ES-I3 (cell line): ENCODE results near the gene FNDC1.

Experiments used
- H3K36me3 ChIP-seq: 2 replicates; pipeline ENCODE4 v1.6.1; 2013; ENCODE audit warnings: mild to moderate bottlenecking, low read length, control low read depth, moderate library complexity; ENCODE audit not compliant: insufficient read depth
- H3K4me1 ChIP-seq: 2 replicates; pipeline ENCODE4 v1.6.1; 2013; ENCODE audit warnings: mild to moderate bottlenecking, control low read depth, low read length; ENCODE audit not compliant: insufficient read depth
- H3K9ac ChIP-seq: 2 replicates; pipeline ENCODE4 v1.6.1; 2013; ENCODE audit warnings: low read depth, mild to moderate bottlenecking, low read length, moderate library complexity
- H3K9me3 ChIP-seq: 2 replicates; pipeline ENCODE4 v1.6.1; 2013; ENCODE audit warnings: mild to moderate bottlenecking, low read length, moderate library complexity; ENCODE audit not compliant: control insufficient read depth, insufficient read depth

FNDC1 gene

DNA sequence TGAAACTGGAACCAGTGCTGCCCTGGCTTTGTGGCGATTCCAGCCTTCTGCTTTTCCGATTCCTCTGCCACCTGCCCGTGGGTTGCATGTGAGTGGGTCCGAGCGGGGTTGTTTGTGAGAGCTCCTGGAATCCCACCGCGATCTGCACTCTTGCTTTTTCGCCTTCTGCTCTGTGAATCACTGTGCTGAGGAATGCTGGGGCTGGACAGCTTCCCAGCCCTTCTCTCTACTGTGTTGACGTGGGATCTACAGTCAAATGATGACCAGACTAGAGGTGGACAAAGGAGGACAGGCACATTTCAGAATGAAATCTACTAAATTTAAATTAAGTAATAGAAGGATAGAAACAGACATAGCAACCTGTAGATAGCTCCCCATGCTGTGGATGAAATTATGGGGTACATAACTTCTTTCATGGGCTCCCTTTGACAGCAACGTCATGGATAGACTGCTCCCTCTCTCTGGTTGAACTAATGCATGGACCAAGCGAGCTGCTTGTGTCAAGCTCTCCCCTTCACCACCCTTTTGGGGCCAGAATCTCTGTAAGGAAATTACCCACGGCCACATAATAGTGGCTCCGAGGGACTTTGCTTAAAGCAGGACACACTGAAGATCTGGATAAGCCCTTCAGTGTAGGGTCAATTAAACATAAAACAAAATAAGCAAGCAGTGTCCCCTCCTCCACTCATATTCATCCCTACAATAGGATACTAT, 2.0 kb downstream of the FNDC1 start:
- Histone ChIP-seq H3K9ac (no peak overlapping the region), H3K4me1 (no peaks in the 10 kb centered on the region; the same call in 1 of the 2 replicates), H3K36me3 (no peaks in the 10 kb centered on the region), H3K9me3 (no peaks in the 10 kb centered on the region)

DNA sequence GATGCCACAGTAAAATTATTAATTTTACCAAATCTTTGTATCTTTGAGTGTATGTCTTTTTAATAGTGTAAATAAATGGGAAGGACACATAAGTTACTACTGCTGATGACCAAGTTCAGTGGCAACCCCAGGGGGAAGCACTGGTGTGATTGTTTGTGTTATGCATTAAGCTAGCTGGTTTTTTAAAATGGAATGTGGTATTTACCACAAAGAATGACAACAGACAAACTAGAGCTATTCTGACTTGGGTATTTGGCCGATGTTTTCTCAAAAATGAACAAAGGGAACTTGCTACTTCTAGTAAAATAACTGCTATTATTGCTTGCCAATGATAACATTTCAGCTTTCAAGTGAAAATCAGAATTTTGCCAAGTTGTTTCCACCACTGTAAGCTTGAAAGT, 2.9 kb downstream of the FNDC1 start:
- H3K9me3 ChIP-seq = no peaks in the 10 kb centered on the region
- no peak overlapping the region for H3K9ac ChIP-seq
- H3K36me3 ChIP-seq = no peaks in the 10 kb centered on the region
- no peaks in the 10 kb centered on the region; the same call in 1 of the 2 replicates for H3K4me1 ChIP-seq

DNA sequence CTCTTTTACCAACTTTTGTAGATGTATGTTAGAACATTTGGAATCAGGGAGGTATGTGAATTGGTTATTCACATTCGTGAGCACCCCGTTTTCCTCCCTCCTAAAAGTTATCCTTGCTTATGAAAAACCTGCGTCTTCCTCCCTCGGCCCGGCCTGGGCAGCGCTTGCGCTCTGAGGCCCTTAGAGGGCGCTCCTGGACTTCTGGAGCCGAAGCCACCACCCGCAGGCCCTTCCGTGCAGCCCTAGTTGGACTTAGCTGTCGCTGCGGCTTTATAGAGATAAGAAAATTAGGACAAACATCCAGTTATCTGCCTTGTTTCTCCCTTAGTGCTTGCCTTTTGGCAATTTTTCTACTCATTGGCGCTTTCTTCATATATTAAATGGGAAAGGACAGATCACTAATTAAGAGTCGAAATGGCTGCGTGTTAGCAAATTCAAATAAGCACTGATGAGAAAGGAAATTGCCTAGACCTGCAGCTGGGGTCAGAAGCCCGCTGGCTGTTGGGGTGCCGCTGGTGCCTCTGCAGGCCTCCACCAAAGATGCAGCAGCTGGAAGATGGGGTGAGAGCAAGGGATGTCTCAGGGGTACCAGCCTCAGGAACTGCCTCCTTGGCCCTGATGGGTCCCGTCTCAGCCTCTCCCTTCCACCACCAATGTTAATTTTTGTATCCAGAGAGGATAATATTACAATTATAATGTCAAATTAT, 5.2 kb downstream of the FNDC1 start:
- Histone ChIP-seq H3K9ac (no peak overlapping the region), H3K9me3 (no peaks in the 10 kb centered on the region), H3K4me1 (no peaks in the 10 kb centered on the region; the same call in 1 of the 2 replicates), H3K36me3 (no peaks in the 10 kb centered on the region)

DNA sequence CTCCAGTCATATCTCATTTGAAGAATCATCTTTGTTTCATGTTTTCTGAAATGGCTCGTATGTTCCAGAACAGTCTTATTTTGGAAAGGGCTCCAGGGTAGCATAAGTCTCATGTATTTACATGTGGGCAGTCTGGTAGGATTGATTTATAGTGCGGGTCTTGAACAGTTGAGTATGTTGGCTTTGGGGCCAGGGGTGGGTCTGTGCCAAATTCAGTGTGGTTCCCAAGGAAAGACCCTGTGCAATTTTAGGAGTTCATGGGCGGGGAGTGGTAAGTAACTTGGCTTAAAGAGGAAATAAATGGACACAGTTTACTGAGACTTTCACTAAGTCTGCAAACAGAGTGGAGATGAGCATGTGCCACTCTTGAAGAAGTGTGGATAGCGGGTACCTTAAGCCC, 7.7 kb downstream of the FNDC1 start:
- Histone ChIP-seq H3K4me1 (no peaks in the 10 kb centered on the region), H3K36me3 (no peaks in the 10 kb centered on the region), H3K9me3 (no peaks in the 10 kb centered on the region), H3K9ac (no peak overlapping the region)

DNA sequence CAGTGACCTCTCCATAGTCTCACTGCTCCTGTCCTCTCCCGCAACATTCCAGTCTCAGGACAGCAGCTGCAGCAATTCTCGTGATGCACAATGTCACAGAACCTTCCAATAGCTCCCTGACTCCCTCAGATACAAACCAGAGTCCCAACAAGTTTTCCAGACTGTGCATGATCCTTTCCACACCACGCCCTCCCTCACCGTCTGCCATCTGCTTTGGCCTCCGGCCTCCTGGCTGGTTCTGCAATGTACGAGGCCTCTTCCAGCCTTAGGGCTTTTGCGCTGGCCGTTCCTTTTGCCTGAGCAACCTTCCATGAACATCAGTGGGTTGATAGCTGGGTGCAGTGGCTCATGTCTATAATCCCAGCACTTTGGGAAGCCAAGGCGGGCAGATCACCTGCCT, 9.6 kb downstream of the FNDC1 start:
- Histone ChIP-seq H3K4me1 (no peaks in the 10 kb centered on the region), H3K9ac (no peak overlapping the region), H3K9me3 (no peaks in the 10 kb centered on the region), H3K36me3 (no peaks in the 10 kb centered on the region)

DNA sequence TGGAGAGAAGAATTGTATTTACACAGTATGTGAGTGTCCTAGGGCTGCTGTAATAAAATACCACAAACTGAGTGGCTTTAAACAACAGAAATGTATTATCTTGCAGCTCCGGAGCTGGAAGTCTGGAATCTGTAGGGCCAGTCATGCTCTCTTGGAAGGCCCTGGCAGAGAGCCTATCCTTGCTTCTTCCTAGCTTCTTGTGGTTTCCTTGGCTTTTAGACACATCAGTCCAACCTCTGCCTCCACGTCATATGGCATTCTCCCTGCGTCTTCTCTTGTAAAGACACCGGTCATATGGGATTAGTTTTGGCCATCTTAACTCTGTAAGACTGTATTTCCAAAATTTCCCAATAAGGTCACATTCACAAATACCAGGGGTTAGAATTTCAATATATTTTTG, 10.8 kb downstream of the FNDC1 start:
- no peaks in the 10 kb centered on the region for H3K4me1 ChIP-seq
- H3K9me3 ChIP-seq = no peaks in the 10 kb centered on the region
- no peak overlapping the region for H3K9ac ChIP-seq
- no peaks in the 10 kb centered on the region for H3K36me3 ChIP-seq

DNA sequence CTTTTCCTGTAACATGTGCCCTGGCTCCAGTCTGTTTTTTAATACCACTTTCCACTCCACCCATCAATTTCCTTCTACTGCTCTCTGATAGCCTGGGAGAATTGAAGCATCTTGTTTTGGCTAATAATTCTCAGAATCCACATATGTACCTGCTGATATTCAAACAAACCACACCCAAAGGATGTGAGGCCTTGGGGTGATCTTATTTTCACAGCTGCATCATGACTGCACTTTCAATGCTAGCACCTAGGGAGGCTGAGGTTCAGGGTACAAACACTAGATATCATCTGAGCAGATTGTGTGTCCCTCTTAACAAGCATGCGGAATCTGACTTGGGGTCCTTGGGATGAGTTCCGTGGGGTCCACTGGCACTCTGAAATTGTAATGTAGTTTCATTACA, 12.7 kb downstream of the FNDC1 start:
- Histone ChIP-seq H3K36me3 (no peaks in the 10 kb centered on the region), H3K4me1 (no peaks in the 10 kb centered on the region), H3K9me3 (no peaks in the 10 kb centered on the region), H3K9ac (no peak overlapping the region)

DNA sequence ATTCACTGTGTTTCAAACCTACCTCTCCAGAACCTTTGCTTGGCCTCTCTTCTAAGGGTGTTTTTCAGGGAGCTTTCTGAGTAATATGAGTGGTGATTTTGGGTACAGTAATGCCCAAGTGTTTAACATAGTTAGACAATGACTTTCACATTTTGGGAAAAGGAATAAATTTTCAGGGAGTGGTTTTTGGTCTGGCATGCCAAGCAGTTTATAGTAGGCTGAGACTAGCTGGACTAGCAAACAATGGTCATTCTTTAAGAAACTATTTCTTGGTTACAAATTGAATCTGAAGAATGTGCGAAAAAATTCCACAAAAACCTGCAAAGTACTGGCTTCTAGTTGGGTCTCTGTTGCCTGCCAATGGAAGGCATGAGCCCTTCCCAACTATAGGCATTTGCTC, 15.4 kb downstream of the FNDC1 start:
- H3K4me1 ChIP-seq = no peaks in the 10 kb centered on the region
- H3K36me3 ChIP-seq = no peaks in the 10 kb centered on the region
- H3K9me3 ChIP-seq = no peaks in the 10 kb centered on the region
- no peak overlapping the region for H3K9ac ChIP-seq

DNA sequence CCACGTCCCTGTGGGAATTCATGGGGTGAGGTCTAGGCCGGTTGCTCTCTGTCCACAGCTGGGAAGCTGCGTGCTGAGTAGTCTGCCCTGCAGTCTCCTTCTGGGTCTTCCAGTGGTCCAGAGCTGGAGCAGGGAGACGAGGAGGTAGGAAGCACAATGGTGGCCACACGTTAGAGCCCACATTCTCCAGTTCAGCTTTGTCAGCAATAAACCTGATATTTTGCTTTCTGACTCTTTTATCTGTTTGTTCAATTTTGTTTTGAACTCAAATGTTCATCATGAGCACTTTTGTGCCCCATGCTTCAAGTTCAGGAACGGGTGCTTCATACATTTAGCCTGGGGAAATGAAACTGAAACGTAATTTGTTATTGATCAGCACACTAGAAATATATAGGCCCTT, 21.3 kb downstream of the FNDC1 start:
- Histone ChIP-seq H3K9ac (no peak overlapping the region), H3K36me3 (no peaks in the 10 kb centered on the region), H3K9me3 (no peaks in the 10 kb centered on the region), H3K4me1 (no peaks in the 10 kb centered on the region)

DNA sequence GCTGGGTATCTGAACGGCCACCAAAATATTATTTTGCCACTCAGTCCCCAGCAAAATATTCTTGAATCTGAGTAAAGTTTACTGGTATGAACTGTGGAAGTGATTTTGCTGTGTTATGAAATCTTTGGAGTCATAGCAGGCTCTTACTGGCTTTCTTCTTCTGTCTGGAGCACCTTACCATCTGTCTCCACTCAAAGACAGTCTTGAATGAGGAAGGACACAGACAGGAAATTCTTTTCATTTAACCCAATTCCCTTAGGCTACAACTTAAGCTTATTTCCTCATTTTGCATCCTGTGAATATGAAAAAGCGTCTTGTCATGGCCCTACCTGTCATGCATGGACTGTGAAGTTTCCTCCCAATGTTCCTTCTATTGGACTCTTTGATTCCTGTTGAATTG, 24.7 kb downstream of the FNDC1 start:
- Histone ChIP-seq H3K4me1 (no peaks in the 10 kb centered on the region), H3K9me3 (no peaks in the 10 kb centered on the region), H3K36me3 (no peaks in the 10 kb centered on the region), H3K9ac (no peak overlapping the region)

DNA sequence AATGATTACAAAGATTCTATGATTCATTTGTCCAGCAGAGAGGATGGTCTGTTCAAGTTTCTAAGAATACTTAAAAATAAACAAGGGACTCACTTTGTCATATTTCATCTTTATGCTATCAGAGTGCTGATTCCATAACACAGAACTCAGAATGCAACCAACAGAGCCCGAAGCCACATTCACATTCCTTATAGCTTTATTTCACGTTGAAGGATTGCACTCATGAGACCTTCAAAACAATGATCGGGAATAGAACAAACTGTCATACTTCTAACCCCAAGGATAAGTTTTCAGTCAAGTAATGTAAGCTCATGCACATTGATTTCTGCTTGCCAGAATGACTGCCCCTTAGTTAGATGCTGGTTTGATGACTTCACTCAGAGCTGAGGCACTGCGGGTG, 25.2 kb downstream of the FNDC1 start:
- no peak overlapping the region for H3K9ac ChIP-seq

DNA sequence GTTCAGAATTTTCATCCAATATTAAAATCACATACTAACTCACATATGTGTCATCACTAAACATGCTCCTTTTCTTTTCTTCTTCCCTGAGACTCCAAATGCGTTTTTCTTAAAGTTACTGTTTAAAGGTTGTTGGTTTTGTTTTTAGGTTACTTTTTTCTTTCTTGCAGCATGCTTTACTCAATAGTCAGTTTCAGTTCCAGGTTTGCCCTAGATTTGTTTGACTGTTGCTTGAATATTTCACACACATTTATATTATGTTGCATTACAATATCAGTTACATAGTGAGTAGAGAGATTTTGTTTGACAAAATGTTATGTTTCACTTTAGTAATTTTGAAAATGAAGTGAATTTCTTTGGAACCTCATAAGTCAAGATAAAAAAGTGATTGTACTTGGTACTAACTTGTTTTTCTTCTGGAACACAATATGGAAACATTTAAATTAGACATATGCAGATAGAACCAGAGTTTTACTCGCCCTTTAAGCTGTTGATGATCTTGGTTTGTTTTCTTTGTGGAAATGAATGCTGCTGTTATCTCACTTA, 27.3 kb downstream of the FNDC1 start:
- Histone ChIP-seq H3K4me1 (no peaks in the 10 kb centered on the region), H3K9me3 (no peaks in the 10 kb centered on the region), H3K36me3 (no peaks in the 10 kb centered on the region), H3K9ac (no peak overlapping the region)

More for the DNA sequence above, 25.2 kb downstream of the FNDC1 start:
- Histone ChIP-seq H3K9me3 (no peaks in the 10 kb centered on the region), H3K36me3 (no peaks in the 10 kb centered on the region), H3K4me1 (no peaks in the 10 kb centered on the region)

DNA sequence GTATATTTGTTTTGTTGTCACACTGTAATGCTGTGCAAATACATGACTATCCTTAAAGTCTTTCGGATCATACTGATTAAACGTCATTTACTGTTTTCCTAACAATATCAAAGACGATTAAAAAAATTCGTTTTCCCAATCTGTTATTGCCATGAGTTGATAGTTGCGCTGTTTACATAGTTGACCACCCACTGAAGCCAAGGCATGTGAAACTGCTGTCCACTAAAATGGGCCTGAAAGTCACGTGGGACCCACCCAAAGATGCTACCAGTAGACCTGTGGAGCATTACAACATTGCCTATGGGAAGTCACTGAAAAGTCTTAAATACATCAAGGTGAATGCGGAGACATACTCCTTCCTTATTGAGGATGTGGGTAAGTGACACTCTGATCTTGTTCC, 28.1 kb downstream of the FNDC1 start:
- Histone ChIP-seq H3K36me3 (no peaks in the 10 kb centered on the region), H3K9me3 (no peaks in the 10 kb centered on the region), H3K4me1 (no peaks in the 10 kb centered on the region), H3K9ac (no peak overlapping the region)

DNA sequence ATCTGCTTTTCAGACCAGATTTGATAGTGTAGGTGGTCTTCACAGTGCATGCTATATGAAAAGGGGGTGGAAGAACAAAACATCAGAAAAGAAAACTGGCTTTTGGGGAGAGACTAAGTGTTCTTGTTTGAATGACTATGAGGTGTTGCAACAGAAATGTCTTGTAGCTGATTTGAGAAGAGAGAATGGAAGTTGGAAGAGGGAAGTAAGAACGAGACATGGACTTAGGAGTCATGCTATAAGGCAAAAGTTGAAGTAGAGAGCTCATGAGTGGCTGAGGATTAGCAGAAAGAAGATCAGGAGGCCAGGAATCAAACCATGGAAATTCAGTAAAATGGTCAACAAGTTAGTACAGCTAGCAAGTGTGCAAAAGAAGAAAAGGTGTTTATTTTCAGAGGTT, 32.1 kb downstream of the FNDC1 start:
- no peaks in the 10 kb centered on the region for H3K36me3 ChIP-seq
- H3K9ac ChIP-seq = no peak overlapping the region
- no peaks in the 10 kb centered on the region for H3K4me1 ChIP-seq
- no peaks in the 10 kb centered on the region for H3K9me3 ChIP-seq
